ENCODE measurements around the gene USP6.
"Not testable (repeated sequence)": the region's sequence is repeated elsewhere in the genome, so short reads cannot be mapped to it uniquely, and the experiment has no call there.

USP6 gene

GRCh38 chr17:5200360-5200759 is 84.5 kb downstream of the USP6 start:
- DNase-seq = no peak

GRCh38 chr17:5201011-5201410 is 85.2 kb downstream of the USP6 start:
- no peak for DNase-seq

GRCh38 chr17:5203178-5203907 is 87.5 kb downstream of the USP6 start:
- DNase-seq = no peak

GRCh38 chr17:5203908-5204294 is 88.1 kb downstream of the USP6 start:
- no peak for DNase-seq

- DNase-seq = no peak
Measured at GRCh38 chr17:5209396-5209795, 93.6 kb downstream of the USP6 start.

GRCh38 chr17:5210091-5210490 is 94.3 kb downstream of the USP6 start:
- DNase-seq = no peak

- DNase-seq = no peak
Measured at GRCh38 chr17:5210614-5211252, 94.9 kb downstream of the USP6 start.

GRCh38 chr17:5211458-5211857 is 95.6 kb downstream of the USP6 start:
- no peak for DNase-seq

- DNase-seq = not testable (repeated sequence)
Measured at GRCh38 chr17:5217562-5217961, 101.7 kb downstream of the USP6 start.

GRCh38 chr17:5219536-5219935 is 103.7 kb downstream of the USP6 start:
- no peak for DNase-seq

GRCh38 chr17:5220074-5220473 is 104.2 kb downstream of the USP6 start:
- DNase-seq = no peak

GRCh38 chr17:5221912-5222311 is 106.1 kb downstream of the USP6 start:
- not testable (repeated sequence) for DNase-seq
